HG03045 (cell line): ENCODE measurements around the gene IQCH.

Experiments used
- ATAC-seq: cut with Tn5 transposase; IDR thresholded peaks from one replicate; pipeline ENCODE4 v1.9.1; 2021; ENCODE audit warnings: mild to moderate bottlenecking, moderate library complexity; ENCODE audit not compliant: unreplicated experiment

IQCH gene

DNA sequence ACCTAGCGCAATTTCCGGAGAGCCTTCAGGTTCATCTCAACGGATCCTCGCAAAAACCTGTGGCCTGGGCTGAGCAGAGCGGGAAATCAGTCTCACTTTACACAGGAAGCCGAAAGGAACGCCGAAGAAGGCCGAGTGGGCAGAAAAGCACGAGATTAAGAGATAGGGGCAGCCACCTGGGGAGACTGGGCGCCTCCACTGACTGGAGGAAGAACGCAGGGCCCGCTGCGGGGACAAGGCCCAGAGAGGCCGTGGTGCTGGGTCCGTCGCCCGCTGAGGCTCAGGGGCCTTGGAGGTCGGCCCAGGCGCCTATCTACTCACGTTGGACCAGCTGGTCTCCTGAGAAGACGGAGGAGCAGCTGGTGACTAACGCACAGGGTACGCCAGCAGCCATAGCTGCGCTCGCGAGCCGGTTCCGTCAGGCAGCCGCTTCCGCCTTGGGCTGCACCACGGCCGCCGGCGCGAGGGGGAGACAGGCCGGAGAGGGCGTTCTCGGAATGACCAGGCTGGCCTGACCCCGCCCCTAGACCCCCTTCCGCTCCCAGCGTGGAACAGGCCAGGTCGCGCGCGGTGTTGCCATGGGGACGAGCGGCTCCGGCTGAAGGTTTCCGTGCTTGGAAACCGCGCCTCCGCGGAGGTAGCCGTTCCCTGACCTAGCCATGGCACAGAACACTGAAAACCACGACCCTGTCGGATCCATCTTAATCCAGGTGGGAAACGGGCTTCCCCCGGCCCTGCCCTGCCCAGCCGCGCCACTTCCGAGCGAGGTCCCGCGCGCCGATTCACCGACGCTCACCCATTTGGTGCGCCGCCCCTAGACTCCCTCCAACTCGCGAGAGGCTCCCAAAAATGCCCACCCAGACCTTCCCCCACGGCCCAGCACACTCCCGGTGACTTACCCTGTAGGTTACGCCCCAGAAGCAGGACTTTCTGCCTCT is at the start of gene IQCH, which contains the start of gene AAGAB:
Gene IQCH, plus strand, starts transcription at position 549 of the 938 bp plus-strand sequence. Its CDS starts 111 bp downstream, at position 660.
Gene AAGAB, minus strand, starts transcription at position 424 of the 938 bp plus-strand sequence. Its CDS starts 30 bp downstream, at position 394.
- peak; percentile 94 for ATAC-seq

DNA sequence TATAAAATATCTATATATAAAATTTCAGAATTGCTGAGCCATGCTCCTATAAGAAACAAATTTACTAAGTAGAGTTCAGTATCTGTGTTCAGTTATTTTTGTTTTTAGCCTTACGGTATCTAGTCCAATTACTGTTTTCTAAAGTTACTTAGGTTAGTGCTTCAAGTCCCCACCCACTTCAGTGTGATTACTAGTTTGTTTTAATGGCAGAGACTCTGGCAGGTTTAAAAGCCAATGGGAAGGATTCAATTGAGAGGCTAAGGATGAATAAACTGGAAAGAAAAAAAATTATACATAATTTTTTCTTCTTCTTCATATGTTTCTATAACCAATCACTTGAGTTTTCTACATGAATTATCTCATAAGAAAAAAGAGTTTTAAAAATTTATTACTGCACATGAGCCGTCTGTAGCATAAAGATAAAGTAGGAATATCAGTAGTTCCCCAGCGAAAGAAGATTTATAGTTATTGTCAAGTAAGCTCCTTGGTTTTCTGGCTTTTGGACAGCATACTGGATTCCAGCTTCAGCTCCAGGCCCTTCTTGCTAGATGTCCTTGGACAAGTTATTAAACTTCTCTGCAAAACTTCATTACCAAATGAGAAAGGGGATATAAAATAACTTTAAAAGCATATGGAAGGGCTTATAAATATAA is 46.9 kb upstream of the IQCH start:
- ATAC-seq = no peak

DNA sequence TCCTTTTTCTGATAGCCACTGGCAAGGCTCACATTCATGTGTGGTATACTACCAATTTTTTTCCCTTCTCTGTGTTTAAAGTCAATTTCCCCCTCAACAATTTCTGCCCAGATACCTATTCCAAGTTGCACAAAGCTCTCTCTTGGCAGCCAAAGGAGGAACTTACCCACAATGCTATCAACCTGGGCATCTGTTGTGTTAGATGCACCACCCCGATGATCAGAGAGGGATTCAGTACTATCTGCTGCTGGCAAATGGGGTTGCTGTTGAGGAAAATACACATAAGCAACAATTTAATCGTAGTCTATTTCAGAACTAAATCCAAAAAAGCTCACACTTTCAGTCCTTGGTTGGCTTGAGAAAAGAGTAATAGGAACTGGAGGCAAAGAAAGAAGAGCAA is 46.2 kb upstream of the IQCH start:
- ATAC-seq = no peak

DNA sequence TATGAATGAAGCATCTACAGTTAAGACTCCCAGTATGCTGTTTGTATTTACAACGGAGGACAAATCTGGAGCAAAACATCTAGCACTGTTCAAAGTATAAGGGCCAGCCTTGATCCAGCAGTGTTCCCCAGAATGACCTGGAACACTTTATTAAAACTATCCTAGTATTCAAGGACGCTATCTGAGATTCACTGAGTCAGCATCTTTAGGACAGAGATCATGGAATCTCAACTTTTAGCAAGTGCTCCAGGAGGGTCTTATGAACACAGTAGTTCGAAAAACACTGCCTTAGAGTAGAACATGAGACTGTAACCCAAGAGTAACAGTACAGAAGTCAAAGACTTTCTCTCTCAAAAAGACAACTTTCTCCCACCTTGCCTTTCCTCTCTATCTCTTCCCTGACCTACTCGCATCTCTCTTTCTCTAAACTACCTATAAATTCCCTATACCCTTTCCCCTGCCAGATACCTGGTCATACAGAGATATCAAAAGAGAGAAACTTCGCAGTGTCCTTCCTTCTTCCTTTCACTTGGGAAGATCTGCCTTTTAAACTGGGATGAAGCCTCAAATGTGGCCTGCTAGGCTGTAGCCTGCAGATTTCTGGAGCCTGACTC is 43.9 kb upstream of the IQCH start:
- ATAC-seq = no peak

DNA sequence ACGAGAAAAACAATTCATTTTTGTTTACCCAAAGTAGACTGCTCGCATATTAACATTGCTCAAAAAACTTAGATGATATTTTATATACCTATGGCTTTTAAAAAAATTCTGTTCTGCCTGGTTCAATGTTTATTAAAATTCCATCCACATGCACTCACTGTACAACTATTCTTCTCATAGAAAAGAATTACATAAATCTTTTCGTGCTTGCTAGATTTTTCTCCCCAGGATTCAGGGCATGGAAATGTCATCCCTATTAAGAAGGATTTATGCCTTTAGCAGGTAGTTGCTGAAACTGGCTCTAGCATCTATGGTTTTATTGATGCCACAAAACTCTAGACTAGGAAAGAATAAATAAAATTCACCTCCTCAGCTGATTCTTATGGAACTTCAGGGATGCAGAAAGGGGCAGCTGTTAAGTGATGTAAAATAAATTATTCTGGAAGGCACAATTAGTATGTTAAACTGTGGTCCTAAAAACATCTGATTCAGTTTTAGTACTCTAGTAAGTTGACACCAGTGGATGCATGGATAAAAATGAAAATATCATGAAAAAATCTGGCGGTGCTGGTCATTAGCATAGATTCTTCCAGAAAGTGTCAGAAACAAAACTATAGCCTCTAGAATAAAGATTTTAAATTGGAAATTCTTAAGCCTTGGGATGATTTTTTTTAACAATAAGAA is 41.8 kb upstream of the IQCH start:
- ATAC-seq = no peak

DNA sequence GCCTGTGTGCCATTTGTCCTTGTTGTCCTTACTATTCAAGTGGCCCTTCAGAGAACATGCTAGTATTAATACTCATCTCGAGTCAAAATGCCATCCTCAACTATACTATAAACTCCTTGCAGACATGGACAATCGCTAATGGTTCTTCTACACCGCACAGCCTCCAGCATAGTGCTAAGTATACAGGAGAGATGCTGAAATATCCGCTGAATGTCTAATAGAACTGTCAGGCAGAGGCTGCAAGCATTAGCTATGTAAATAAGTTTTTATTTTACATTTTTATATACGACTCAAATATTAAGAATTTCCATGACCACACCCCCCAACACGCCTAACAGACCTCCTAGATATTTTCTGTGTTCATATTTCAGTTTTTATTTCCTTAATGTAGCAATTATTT is 39.5 kb upstream of the IQCH start:
- no peak for ATAC-seq

DNA sequence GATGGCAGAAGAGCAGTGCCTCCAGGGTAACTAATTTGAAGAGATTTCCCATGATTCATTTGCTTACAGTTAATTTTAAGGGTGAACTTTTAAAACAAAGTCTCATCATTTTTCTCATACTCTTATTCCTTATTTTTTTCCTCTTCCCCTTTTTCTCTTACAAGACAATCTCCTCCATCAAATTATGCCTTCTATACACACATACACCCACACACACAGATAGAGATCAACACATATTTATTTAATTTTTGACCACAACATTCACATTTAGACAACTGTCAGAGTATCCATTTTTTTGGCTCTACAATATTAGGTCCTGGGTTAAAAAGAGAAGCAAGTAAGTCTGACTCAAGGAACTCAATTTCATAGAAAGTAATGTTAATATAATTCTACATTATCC is 37.7 kb upstream of the IQCH start:
- no peak for ATAC-seq

DNA sequence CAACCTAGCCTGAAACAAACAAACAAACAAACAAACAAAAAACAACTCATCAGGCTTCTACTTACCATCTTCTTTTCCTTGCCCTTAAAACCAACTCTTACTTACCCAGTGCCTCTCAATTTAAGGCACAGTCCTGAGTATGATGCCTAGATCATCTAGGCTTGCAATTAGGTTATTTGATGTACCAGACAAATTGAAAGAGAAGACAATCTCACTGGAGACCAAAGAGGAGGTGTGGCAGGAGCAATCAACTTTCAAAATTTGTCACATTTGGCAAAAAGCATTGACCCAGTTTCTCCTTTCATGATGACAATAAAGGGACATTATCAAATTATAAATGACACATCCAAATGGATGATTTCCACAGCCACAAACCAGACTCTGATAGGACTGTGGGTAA is 36.2 kb upstream of the IQCH start:
- no peak for ATAC-seq

DNA sequence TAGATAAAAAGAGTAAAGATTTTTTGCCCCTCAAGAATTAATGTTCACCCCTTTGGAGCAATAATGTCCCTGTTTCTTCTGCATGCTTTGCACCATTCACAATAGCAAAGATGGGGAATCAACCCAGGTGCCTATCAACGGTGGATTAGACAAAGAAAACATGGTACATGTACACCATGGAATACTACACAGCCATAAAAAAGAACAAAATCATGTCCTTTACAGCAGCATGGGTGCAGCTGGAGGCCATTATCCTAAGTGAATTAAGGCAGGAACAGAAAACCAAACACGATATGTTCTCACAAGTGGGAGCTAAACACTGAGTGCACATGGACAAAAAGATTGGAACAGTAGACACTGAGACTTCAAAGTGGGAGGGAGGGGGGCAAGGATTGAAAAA is 35.3 kb upstream of the IQCH start:
- no peak for ATAC-seq

DNA sequence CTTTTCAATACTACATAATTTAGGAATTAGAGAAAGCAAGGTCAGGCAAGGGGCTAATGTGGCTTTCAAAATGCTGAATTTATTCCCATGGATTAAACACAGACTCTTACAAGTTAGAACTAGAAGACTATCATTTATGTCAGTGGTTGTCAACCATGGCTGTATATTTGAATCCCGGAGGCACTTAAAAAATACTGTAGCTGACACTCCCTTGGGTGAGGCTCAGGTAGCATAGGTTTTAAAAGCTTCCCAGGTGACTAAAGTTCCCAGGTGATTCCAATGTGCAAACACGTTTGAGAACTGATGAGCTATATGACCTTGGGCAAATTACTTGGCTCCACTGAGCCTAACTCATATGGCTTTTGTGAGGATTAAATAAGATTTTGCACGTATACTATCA is 29.7 kb upstream of the IQCH start:
- no peak for ATAC-seq

DNA sequence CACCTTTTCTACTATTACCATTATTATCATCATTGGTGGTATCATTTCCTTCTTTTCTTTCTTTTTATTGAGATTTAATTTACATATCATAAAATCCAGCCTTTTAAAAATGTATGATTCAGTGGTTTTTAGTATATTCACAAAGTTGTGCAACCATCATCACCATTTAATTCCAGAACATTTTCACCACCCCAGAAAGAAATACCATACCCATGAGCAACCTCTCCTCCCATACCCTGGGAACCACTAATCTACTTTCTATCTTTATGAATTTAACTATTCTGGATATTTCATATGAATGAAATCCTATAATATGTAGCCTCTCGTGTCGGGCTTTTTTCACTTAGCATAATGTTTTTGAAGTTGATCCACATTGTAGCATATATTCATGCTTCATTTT is 29.2 kb upstream of the IQCH start:
- ATAC-seq = no peak

DNA sequence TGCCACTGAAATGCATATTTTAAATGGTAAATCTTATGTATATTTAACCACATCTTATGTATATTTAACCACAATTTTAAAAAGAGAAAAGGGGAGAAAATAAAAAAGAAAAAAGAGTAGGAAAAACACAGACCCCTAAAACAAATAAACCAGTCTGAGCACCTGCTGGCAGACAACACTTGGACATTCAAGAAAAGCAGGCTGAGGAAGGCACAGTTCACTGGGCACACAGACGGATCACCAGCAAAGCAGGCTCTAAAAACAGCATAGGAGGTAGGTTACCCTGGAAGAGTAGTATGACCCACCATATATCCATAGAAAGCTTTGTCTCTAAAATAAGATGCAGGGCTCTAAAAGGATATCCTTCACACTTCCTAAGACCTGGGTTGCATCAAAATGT is 27.2 kb upstream of the IQCH start:
- no peak for ATAC-seq

DNA sequence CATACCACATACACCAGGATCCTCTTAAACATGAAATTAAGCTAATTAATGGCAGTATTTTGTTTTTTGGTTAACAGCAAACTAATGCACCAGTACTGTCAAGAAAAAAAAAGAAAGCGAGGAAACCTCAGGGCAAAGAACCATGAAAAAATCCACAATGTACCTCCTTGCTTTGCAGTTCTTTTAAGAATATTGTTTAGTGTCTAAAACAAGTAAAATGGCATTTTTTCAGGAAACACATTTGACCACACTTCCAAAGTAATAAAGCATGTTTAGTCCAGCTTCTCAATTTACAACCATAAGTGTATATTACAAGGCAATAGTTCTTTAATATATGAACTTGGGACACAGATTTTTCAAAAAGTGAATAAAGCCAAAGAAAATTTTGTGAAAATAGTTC is 26.7 kb upstream of the IQCH start:
- ATAC-seq = no peak

DNA sequence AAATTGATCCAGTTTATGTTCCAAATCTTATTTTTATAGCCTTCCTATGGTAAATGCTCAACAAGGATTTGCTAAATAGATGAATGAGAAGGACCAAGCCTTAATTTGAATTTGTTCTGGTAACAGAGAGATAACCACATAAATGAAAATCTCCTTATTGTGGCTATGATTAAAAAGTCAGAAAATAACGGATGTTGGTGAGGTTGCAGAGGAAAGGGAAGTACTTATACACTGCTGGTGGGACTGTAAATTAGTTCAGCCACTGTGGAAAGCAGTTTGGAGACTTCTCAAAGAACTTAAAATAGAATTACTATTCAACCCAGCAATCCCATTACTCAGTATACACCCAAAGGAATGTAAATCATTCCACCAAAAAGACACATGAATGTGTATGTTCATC is 26.3 kb upstream of the IQCH start:
- no peak for ATAC-seq

DNA sequence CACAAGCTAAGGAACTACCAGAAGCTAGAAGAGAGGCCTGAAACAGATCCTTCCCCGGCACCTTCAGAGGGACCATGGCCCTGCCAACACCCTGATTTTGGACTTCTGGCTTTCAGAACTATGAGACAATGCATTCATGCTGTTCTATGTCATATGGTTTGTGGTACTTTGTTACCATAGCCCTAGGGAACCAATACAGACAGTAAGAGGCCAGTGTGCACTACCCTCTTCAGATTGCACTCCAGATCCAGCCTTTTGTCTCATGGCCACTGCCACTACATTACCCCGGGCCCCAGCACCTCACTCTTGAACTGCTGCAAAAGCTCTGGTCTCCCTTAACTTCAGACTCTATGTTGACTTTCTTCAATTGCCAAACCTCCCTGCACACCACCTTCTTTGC is 24.1 kb upstream of the IQCH start:
- no peak for ATAC-seq

DNA sequence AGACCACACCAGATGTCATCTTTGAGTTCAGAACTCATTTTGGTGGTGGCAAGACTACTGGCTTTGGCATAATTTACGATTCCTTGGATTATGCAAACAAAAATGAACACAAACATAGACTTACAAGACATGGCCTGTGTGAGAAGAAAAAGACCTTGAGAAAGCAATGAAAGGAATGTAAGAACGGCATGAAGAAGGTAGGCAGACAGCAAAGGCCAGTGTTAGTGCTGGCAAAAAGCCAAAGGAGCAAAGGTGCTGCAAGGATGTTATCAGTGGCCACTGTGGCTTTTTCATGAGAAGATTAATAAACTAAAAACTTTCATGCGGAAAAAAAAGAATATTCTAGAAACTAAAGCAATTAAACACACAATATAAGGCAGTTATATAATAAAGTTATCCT is 22.0 kb upstream of the IQCH start:
- ATAC-seq = no peak

DNA sequence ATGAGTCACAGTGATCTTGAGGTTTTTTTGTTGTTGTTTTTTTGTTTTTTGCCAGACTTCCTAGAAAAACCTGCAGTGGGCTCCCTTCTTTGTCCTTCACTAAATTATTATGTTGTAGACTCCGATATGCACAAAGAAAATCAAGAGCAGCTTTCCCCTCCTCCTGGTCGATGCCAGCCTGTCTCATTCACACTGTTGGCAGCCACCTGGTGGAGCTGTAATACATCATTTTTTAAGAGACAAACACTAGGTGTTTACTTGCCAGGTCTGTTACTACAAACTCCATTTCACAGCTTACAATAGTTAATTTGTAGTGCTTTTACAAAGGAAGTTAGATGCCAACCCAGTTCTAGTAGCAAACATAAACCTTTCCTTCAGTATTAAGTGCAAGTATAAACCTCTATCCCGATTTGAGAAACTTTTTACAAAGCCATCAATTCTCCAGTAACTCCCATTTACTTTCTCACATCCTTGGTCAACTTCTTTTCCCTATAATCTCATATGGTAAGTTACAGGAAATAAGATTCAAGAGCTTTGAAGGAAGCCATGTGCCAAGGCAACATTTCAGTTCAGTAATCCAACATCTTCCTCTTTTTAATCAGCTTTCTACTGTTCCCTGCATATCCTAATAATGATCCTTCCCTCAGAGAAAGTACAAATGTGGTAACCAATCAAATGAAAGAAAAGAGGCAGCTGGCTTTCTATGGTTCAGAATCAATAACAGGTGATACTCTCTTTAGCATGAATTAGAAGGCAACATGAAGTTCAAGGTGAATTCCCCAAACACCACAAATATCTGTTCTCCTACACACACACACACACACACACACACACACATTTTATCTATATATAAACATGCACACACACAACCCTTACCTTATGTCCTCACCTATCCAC is 14.1 kb upstream of the IQCH start:
- peak; percentile 5 for ATAC-seq

DNA sequence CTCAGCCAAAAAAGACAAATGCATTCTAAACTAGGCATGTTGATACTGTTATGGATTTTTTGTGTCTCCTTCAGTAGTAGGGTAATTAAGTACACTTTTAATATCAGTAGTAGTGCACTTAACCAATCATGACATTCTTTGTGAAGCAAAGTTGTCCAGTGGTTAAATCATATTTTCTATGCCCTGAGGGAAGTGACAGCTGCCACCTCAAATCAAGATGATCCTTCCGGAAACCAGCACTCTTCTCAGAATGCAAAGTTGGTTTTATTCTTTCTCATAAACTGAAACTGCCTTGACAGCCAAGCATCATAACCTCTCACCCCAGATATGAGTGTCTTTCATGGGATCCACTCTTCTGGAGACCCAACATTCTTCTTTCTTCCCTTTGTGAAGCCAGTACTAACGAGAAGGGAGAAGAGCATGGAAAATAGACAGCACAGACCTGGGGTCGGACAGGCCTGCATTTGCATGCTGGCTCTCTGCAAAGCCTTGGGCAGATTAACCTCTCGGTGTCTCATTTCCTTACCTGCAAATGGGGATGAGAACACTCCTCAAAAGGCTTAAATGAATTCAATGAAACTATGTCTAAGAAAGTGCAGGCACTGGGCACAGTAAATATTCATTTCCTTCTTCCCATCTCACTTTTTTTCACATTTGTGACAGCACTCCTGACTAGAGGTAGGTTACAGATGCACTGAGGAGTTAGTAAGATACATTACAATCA is 13.3 kb upstream of the IQCH start:
- peak; percentile 76 for ATAC-seq

DNA sequence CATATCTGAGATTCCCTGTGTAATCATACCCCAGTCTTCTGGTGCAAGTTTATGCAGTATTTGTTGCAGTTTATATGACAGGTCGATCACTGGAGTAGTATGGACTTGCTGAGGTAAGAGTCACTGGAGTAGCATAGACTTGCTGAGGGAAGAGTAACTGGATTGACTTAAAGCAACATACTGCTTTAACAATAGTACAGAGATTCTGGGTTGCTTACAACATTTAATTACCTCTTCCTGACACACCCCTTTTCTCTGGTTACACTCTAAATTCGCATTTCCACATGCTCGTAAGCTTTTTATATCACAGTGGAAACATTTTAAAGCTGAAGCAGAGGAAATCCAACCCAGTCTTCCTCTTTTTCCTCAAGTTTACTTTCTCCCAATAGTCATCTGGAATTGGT is 11.9 kb upstream of the IQCH start:
- no peak for ATAC-seq
